ENCODE results near the gene PLA2G5.

Gene PLA2G5

DNA sequence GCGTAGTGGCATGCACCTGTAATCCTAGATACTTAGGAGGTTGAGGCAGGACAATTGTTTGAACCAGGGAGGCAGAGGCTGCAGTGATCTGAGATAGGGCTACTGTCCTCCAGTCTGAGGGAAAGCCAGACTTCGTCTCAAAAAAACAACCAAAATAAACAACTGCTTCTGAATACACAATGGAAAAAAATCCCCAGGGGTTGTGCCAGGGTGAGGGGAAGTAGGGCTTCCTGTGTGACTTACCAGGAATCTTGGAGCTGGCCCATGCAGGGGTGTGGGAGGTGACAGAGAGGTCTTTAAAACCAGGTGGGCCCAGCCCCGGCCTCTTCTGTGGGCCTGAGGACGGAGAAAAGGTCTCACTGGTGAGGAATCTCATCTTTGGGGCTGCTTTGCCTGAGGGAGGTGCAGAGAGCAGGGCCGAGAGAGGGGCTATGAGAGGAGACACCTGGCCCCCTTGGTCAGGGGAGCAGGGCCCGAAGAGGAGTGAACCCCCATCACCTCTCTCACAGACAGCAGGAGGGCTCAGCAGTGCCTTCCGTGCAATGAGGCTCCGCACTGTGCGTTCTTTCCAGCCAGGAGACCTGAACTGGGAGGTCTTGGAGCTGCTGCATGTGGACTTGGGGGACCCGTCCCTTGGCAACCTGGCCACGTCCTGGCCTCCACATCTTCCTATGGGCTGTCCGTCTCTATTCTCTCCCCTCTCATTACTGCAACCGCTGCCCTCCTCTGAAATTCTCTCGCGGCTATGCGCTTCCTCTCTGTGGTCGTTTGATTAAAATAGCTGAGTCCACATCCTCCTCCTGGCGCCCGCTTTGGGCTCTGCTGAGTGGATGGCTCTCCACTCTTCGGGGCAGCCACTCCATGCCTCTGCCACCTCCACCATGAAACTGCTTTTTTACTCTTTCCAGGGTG, 10.7 kb downstream of the PLA2G5 start:
- H3K4me2 ChIP-seq (ENCODE audit: low read length) = peak overlapping the region; percentile 85

DNA sequence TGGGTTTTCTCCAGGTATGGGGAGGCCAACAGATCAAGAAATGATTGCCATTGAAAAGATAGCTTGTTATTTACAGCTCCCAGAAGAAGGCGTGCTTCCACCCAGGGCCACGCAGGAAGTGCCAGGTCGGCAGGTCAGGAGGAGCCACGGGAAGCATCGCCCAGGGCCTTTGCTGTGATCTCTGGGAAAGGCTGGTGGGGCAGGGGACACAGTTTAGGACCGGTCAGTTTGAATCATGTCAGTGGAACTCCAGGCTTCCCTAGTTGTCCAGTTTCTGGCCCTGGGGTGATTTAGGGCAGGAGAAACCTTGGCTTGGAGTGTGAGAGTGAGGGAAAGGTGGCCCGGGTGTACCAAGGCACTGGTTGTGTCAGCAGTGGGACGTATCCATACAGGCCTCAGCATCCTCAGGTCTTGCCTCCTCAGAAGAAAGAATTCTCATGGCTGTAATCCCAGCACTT, 11.4 kb downstream of the PLA2G5 start:
- TF ChIP-seq, protein P1, sequence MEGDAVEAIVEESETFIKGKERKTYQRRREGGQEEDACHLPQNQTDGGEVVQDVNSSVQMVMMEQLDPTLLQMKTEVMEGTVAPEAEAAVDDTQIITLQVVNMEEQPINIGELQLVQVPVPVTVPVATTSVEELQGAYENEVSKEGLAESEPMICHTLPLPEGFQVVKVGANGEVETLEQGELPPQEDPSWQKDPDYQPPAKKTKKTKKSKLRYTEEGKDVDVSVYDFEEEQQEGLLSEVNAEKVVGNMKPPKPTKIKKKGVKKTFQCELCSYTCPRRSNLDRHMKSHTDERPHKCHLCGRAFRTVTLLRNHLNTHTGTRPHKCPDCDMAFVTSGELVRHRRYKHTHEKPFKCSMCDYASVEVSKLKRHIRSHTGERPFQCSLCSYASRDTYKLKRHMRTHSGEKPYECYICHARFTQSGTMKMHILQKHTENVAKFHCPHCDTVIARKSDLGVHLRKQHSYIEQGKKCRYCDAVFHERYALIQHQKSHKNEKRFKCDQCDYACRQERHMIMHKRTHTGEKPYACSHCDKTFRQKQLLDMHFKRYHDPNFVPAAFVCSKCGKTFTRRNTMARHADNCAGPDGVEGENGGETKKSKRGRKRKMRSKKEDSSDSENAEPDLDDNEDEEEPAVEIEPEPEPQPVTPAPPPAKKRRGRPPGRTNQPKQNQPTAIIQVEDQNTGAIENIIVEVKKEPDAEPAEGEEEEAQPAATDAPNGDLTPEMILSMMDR (IDR thresholded peaks at IDR 0.05; ENCODE audit: low read depth, low read length) = no peak
- no peak for TF ChIP-seq EZH2phosphoT487 (IDR thresholded peaks at IDR 0.05; ENCODE audit: low read depth)
- H3K9ac ChIP-seq (ENCODE audit: low read length) = peak overlapping the region; percentile 4; the same call in 1 of the 2 replicates
- no peak overlapping the region for H3K27ac ChIP-seq (ENCODE audit: low read length)
- no peaks in the 10 kb centered on the region for H3K36me3 ChIP-seq (replicated peaks; ENCODE audit: low read depth, low read length)
- H3K9me3 ChIP-seq (ENCODE audit: insufficient read depth, low read length) = no peaks in the 10 kb centered on the region
- H3K4me1 ChIP-seq (ENCODE audit: low read length) = peaks cover 51% of the 10 kb centered on the region
- H4K20me1 ChIP-seq (ENCODE audit: insufficient read depth, low read length) = no peaks in the 10 kb centered on the region
- H2AFZ ChIP-seq (ENCODE audit: low read depth, low read length) = peak overlapping the region; percentile 85; the same call in 1 of the 2 replicates
- peak overlapping the region; percentile 63; the same call in 1 of the 2 replicates for H3K4me3 ChIP-seq (ENCODE audit: low read length)
- peak overlapping the region; percentile 85 for H3K4me2 ChIP-seq (ENCODE audit: low read length)
- no peaks in the 10 kb centered on the region for H3K79me2 ChIP-seq (ENCODE audit: low read length)
- H3K27me3 ChIP-seq (ENCODE audit: low read depth, low read length) = no peaks in the 10 kb centered on the region

More for the DNA sequence above, 10.7 kb downstream of the PLA2G5 start:
- H4K20me1 ChIP-seq (ENCODE audit: insufficient read depth, low read length) = no peaks in the 10 kb centered on the region
- no peaks in the 10 kb centered on the region for H3K27me3 ChIP-seq (ENCODE audit: low read depth, low read length)
- H3K9me3 ChIP-seq (ENCODE audit: insufficient read depth, low read length) = no peaks in the 10 kb centered on the region
- peak overlapping the region; percentile 63 for H3K4me3 ChIP-seq (ENCODE audit: low read length)
- peaks cover 51% of the 10 kb centered on the region for H3K4me1 ChIP-seq (ENCODE audit: low read length)
- peak overlapping the region; percentile 40; the same call in 1 of the 2 replicates for H3K9ac ChIP-seq (ENCODE audit: low read length)
- no peaks in the 10 kb centered on the region for H3K36me3 ChIP-seq (replicated peaks; ENCODE audit: low read depth, low read length)
- H3K79me2 ChIP-seq (ENCODE audit: low read length) = no peaks in the 10 kb centered on the region
- H2AFZ ChIP-seq (ENCODE audit: low read depth, low read length) = peak overlapping the region; percentile 85; the same call in 1 of the 2 replicates
- no peak overlapping the region for H3K27ac ChIP-seq (ENCODE audit: low read length)
- no peak for TF ChIP-seq EZH2phosphoT487 (IDR thresholded peaks at IDR 0.05; ENCODE audit: low read depth)
- TF ChIP-seq, protein P1 (IDR thresholded peaks at IDR 0.05; ENCODE audit: low read depth, low read length) = peak; percentile 14

DNA sequence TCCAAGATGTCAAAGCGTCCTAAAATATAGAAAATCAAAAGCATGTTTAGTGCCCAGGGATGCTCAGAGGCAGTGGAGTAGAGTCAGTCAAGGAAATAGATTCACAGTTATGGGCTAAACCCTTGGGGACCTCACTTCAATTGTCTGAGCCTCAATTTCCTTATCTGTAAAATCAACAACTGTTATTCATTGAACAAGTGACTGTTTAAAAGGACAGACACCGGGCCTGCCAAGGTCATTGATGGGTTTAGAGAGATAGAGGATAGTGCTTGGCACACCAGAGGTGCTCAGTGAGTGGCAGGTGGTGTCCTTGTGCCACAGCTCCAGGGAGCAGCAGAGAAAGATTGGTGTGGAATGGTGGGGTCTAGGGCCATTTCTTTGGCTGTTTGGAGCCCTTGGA, 12.8 kb downstream of the PLA2G5 start:
- no peaks in the 10 kb centered on the region for H3K9me3 ChIP-seq (ENCODE audit: insufficient read depth, low read length)
- H3K4me3 ChIP-seq (ENCODE audit: low read length) = no peak overlapping the region
- H3K27me3 ChIP-seq (ENCODE audit: low read depth, low read length) = no peaks in the 10 kb centered on the region
- H3K4me2 ChIP-seq (ENCODE audit: low read length) = no peak overlapping the region
- no peak overlapping the region for H3K9ac ChIP-seq (ENCODE audit: low read length)
- H2AFZ ChIP-seq (ENCODE audit: low read depth, low read length) = no peak overlapping the region
- peaks cover 37% of the 10 kb centered on the region for H3K4me1 ChIP-seq (ENCODE audit: low read length)
- H4K20me1 ChIP-seq (ENCODE audit: insufficient read depth, low read length) = no peaks in the 10 kb centered on the region
- H3K36me3 ChIP-seq (replicated peaks; ENCODE audit: low read depth, low read length) = no peaks in the 10 kb centered on the region
- TF ChIP-seq, protein P1 (IDR thresholded peaks at IDR 0.05; ENCODE audit: low read depth, low read length) = no peak
- no peak for TF ChIP-seq EZH2phosphoT487 (IDR thresholded peaks at IDR 0.05; ENCODE audit: low read depth)
- no peak overlapping the region for H3K27ac ChIP-seq (ENCODE audit: low read length)
- no peaks in the 10 kb centered on the region for H3K79me2 ChIP-seq (ENCODE audit: low read length)

DNA sequence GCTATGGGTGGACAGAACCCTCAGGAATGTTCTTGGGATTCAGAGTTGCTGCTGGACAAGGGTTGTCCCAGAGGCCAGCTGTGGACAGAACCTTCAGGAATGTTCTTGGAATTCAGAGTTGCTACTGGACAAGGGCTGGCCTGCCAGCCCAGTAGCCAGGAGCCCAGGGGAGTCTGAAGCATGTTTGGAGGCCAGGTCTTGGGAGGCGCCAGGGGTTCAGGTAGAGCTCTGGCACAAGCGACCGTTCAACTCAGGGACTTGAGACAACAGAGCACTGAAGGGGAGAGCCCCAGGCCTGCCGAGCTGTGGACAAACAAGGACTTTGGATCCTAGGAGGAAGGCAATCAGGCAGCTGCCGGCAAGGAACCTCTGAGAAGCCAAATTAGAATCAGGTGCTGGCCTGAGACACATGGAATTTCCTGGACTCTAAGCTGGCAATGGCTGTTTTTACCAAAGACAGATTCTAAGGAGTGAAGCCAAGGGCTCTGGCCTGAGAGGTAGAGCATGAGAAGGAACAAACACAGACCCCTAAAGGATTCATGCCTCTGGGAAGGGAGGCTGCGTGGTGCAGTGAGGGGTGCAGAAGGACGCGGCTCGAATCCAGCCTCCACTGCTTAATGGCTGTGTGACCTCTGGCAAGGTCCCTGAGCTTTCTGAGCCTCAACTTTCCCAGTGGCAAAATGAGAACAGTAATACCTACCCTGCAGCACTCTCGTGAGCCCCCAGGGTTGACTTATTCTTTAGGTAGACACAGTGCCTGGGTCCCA, 13.4 kb downstream of the PLA2G5 start:
- Histone ChIP-seq H3K27me3 (ENCODE audit: low read depth, low read length) (no peaks in the 10 kb centered on the region), H4K20me1 (ENCODE audit: insufficient read depth, low read length) (no peaks in the 10 kb centered on the region), H3K9me3 (ENCODE audit: insufficient read depth, low read length) (no peaks in the 10 kb centered on the region), H3K4me1 (ENCODE audit: low read length) (peaks cover 32% of the 10 kb centered on the region), H3K4me3 (ENCODE audit: low read length) (no peak overlapping the region), H3K4me2 (ENCODE audit: low read length) (no peak overlapping the region), H3K79me2 (ENCODE audit: low read length) (no peaks in the 10 kb centered on the region), H2AFZ (ENCODE audit: low read depth, low read length) (no peak overlapping the region), H3K9ac (ENCODE audit: low read length) (no peak overlapping the region), H3K27ac (ENCODE audit: low read length) (no peak overlapping the region), H3K36me3 (replicated peaks; ENCODE audit: low read depth, low read length) (no peaks in the 10 kb centered on the region)
- TF ChIP-seq EZH2phosphoT487 (IDR thresholded peaks at IDR 0.05; ENCODE audit: low read depth) = no peak
- TF ChIP-seq, protein P1 (IDR thresholded peaks at IDR 0.05; ENCODE audit: low read depth, low read length) = no peak
